GM18508 (cell line): ENCODE results near the gene LACTBL1.

ENCODE experiments used
- ATAC-seq: cut with Tn5 transposase; IDR thresholded peaks from one replicate; pipeline ENCODE4 v1.9.1; 2021; ENCODE audit warnings: moderate number of reproducible peaks; ENCODE audit not compliant: insufficient read depth, unreplicated experiment

LACTBL1 gene

GRCh38 chr1:22914633-22915217, 57.9 kb downstream of the LACTBL1 start:
- ATAC-seq = no peak

GRCh38 chr1:22914156-22914555, 58.5 kb downstream of the LACTBL1 start:
- ATAC-seq = no peak

GRCh38 chr1:22913421-22914141, 59.1 kb downstream of the LACTBL1 start:
- no peak for ATAC-seq

GRCh38 chr1:22912311-22912710, 60.4 kb downstream of the LACTBL1 start:
- ATAC-seq = no peak

- ATAC-seq = no peak
Measured at GRCh38 chr1:22910986-22911651, 61.5 kb downstream of the LACTBL1 start.

GRCh38 chr1:22910286-22910685, 62.4 kb downstream of the LACTBL1 start:
- no peak for ATAC-seq

GRCh38 chr1:22908880-22909426, 63.7 kb downstream of the LACTBL1 start:
- ATAC-seq = no peak

GRCh38 chr1:22907528-22907927, 65.1 kb downstream of the LACTBL1 start:
- no peak for ATAC-seq

- no peak for ATAC-seq
Measured at GRCh38 chr1:22906968-22907367, 65.7 kb downstream of the LACTBL1 start.

GRCh38 chr1:22903113-22903512, 69.6 kb downstream of the LACTBL1 start:
- ATAC-seq = no peak
